GM19468 (cell line): ENCODE data around the gene CLASP1.

Source experiments
- ATAC-seq: cut with Tn5 transposase; IDR thresholded peaks from one replicate; pipeline ENCODE4 v1.9.1; 2021; ENCODE audit warnings: mild to moderate bottlenecking, moderate library complexity, moderate number of reproducible peaks; ENCODE audit not compliant: unreplicated experiment; ENCODE audit errors: extremely low read depth

CLASP1 gene

DNA sequence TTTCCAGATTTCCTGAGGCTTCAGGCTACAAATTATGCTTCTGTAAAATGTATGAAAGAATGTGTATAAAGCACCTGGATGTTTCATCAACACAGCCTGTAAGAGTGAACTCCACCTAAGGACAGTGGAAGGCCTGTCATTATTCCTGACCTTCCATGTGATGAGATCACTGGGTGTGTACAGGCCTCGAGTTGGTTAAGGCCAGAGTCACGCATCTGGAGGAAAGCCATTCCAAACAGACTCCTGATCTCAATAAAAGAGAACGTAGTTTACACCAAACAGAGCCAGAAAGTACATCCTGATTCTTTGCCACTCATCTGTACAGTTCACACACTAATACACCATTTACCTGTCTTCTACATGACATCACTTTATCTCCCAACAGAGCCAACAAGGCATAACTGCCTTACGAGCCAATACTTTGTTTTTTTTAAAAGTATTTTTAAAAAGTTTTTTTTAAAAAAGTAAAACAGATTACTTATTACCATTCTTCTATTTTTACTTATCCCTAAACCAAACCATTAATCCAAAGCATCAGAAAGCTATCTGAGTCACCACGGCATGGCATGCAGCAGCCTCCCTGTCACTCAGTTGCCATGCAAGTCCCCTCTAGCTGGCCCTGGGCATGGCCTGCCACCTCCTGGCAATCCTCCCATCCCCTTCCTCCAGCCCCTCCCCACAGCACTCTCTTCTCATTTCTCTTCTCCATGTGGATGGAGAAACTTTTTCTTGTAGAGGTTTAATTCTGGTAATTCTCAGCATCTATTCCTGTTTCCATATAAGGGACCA lies 285.4 kb downstream of the CLASP1 start:
- ATAC-seq = no peak

DNA sequence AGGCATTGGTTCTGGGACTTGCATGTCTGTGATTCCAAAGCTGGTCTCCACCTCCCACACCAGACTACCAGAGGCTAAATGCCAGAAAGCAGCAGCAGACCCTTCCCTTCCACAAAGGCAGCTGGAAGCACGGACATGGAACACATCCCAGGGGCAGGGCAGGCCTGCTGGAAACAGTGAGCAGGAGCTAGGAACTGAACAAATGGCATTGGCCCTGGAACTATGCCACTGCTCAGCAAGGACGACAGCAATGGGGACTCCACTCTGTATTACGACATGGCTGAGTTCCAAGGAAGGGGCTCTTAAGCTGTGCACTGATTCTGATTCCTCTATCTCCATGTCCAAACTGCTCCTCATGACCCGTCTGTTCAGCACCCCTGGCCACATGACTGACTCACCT lies 286.5 kb downstream of the CLASP1 start:
- ATAC-seq = no peak

- no peak for ATAC-seq
Observed at GRCh38 chr2:121362226-121362625, 287.0 kb downstream of the CLASP1 start.

GRCh38 chr2:121360566-121361300 lies 288.5 kb downstream of the CLASP1 start:
- ATAC-seq = no peak

GRCh38 chr2:121359716-121360565 lies 289.3 kb downstream of the CLASP1 start:
- no peak for ATAC-seq

- ATAC-seq = no peak
Observed at GRCh38 chr2:121359170-121359569, 290.1 kb downstream of the CLASP1 start.

- no peak for ATAC-seq
Observed at GRCh38 chr2:121358291-121358690, 291.0 kb downstream of the CLASP1 start.

DNA sequence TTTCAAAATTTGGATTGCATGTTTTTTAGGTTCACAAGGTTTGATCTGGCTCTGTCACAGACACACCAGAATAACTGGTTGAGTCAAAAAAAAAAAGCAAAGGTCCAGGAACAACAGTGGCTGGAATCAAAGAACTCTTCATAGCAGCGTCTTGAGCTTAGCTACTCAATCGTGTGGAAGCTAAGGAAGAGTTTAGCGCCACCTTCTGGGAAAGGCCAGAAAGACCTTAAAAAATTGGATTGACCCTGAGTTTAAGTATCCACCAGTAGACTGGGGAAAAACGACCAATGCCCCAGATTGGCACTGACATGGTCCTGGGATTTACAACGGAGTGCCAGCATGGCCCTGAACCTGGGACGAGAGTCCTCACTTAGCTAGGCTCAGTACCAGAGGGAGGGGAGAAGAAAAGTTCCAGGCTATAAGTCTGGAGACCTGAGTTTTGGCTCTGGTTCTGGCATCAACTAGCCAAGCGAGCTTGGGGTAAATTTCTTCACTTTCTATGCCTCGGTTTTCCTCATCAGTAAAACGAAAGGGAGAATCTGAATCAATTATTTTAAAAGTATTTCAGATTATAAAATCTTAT lies 293.1 kb downstream of the CLASP1 start:
- no peak for ATAC-seq

DNA sequence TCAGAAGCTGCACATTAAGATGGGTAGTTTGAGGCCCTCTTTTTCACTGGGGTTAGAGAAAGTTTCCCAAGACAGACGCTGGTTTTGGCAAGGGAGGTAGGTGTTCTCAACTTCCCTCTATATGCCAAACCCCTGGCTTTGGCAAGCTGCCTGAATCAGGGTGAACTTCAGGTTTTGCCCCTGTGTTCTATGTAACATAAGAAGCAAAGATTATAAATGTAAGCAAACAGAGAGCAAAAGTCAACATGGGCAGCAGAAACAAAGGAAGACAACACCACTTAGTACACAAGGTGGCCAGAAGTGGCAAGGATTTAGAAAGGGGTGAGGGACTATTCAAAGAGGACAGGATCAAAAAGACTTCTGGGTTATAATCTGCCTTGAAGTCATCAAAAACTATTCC lies 293.8 kb downstream of the CLASP1 start:
- no peak for ATAC-seq

DNA sequence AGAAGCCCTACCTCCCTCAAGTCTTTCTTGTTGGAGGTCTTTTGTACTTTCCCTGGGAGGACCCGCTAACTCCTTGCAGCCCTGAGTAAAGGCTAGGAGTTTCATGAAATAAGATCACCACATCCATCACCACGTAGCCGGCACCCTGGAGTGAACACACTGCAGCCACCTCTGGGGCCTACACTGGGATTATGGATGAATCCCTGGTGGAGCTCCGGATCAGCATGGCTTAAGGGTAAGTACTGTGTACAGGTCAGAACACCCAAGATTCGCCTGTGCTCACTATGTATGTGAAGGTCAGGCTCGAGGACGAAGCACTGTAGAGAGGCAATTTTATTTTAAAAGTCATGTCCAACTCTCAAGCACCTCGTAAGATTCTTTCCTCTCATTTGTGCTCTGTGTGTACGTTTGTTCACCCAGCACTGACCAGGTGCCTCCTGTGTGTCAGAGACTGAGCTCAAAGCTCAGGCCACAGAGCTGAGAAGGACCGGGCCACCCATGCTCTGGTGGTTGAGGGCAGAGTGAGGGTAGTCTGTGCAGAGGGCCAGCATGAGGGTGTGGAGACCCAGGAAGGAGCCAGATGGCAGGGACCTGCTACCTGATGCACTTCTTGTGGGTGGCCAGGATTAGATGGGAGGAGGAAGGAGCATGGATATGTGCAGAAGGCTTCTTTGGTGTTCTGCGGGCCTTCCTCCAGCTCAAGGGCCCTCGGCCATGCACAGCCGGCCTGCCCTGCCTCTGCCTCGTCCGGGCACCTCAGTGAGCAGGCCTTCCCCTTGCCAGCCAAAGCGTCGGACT lies 297.5 kb downstream of the CLASP1 start:
- ATAC-seq = no peak

DNA sequence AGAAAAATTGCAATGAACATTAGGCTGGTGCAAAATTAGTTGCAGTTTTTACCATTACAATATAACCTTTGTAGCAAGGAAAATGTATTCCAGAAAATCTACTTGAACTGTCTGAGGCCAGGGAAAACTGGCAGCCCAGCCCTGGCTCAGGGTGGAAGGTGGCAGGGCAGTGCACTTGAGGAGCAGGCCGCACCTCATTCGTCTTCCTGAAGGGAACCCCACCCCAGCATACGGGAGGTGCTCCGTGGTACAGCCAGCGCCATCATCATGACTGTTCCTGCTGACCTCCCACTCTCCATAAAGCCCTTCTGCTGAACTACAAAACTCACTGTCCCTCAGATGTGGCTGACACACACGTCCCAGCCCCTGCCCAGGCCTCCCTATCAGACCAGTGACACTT lies 298.4 kb downstream of the CLASP1 start:
- no peak for ATAC-seq

DNA sequence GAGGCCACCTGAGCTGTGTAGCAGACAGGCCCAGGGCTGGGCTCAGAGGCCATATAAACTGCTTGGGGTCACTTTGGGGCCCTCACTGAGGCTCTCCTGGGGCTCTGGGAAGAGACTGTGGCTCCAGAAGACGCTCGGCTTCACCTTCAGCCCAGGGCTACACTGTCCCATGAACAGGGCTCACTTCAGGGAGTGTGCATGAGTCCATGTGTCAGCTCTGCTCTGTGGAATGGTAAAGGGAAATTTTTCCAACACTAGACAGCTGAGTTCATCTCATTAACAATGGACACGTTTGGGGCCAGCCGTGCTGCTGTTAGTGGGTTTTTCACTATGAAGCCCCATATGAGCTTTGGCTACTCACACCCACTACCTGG lies 298.9 kb downstream of the CLASP1 start:
- ATAC-seq = no peak

- ATAC-seq = no peak
Observed at GRCh38 chr2:121349721-121350401, 299.4 kb downstream of the CLASP1 start.

DNA sequence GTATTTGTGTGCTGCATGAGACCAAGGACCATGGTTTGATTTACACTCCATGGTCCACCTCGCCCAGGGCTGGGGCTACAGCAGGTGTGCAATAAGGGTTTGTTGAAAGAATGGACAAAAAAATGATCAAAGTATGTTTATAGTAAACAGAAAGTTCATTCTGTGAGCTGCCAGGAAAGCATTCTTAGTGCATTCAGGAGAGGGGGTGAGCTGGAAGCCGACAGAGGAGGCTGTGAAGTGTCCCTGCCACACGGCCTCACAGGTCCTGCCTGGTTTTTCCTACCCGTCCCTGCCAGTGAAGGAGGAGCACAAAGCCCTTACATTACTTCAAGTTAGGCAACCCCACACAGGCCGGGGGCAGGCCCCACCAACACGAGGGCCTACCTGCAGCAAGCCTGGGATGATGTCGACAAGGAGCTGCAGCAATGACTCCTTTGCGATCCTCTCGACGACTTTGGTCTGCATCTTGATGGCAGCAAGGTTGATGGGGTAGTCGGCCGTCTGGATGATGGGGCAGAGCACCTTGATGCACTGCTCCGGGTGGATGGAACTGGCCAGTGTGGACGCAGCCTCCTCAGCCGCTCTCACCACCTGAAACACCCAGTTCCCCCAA lies 301.0 kb downstream of the CLASP1 start:
- ATAC-seq = no peak

DNA sequence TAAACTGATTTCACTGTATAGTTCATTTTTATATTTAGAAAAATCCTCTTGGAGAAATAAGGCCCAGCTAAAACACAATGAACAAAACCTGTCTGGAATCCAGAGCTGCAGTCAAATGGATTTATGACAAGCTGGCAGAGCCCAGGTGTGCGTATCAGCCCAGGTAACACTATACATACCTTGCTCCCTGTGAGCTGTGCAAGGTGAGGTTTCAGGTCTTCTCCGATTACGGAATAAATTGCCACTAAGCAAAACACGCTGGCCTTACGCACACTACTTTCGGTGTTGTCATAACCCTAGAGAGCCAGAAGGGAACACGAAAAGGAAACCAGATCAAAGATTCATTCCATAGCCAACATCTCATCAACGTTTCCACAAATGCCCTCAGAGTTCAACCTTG lies 302.4 kb downstream of the CLASP1 start:
- no peak for ATAC-seq

GRCh38 chr2:121346407-121346806 lies 302.9 kb downstream of the CLASP1 start:
- no peak for ATAC-seq

- ATAC-seq = no peak
Observed at GRCh38 chr2:121345887-121346286, 303.4 kb downstream of the CLASP1 start.

DNA sequence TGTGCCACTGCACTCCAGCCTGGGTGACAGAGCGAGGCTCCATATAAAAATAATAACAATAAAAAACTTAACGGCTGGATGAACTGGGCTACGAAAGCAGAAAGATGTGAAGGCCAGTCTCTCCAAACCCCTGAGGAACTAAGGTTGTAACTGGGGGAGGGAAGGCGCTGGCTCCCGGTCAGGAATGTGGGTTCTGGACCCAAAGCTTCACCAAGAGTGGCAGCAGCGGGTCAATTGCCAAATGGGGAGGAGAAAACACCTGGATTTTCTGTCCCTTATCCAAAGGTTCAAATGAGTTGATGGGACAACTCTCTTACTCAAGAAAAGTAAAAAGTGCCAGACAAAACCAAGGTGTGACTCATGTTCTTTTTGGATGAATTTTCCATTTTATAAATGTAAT lies 304.2 kb downstream of the CLASP1 start:
- no peak for ATAC-seq
